Liver (tissue), 9 donors: ENCODE data around the gene HLA-F. TPM values are rescaled to one million over a fixed set of nuclear protein-coding genes. Genes with fewer than 3 reads are reported as not detected.

Source experiments
- DNase-seq: peaks from one replicate; pipeline ENCODE4 v3.0.0-alpha.2; 2017; ENCODE audit warnings: low spot score
- H3K27ac ChIP-seq, 2 donors: one replicate each; pipeline ENCODE4 v1.7.0; 2013; ENCODE audit warnings: inconsistent platforms in 2 of 2, low read length in 2 of 2, control low read depth in 1 of 2, low read depth in 1 of 2, mild to moderate bottlenecking in 1 of 2
- H3K27me3 ChIP-seq, 4 donors: one replicate each; pipeline versions ENCODE4 v1.6.1 to v1.7.0; 2013; ENCODE audit warnings: low read length in 3 of 4, inconsistent platforms in 1 of 4, mild to moderate bottlenecking in 1 of 4, moderate library complexity in 1 of 4; ENCODE audit not compliant: control insufficient read depth in 4 of 4, insufficient read depth in 4 of 4
- H3K36me3 ChIP-seq, 4 donors: one replicate each; pipeline versions ENCODE4 v1.6.1 to v1.7.0; 2013; ENCODE audit warnings: low read length in 3 of 4, mild to moderate bottlenecking in 3 of 4, low read depth in 1 of 4, moderate library complexity in 1 of 4; ENCODE audit not compliant: control insufficient read depth in 4 of 4, insufficient read depth in 3 of 4
- H3K4me1 ChIP-seq, 4 donors: one replicate each; pipeline versions ENCODE4 v1.6.1 to v1.7.0; 2013; ENCODE audit warnings: low read length in 3 of 4, mild to moderate bottlenecking in 3 of 4, moderate library complexity in 1 of 4; ENCODE audit not compliant: control insufficient read depth in 4 of 4, insufficient read depth in 4 of 4
- H3K4me3 ChIP-seq, 3 donors: one replicate each; pipeline versions ENCODE4 v1.6.1 to v1.7.0; 2013; ENCODE audit warnings: low read length in 3 of 3, control low read depth in 1 of 3, low read depth in 1 of 3, mild to moderate bottlenecking in 1 of 3
- H3K9ac ChIP-seq, 2 donors: one replicate each; pipeline ENCODE4 v1.7.0; 2013; ENCODE audit warnings: low read length in 2 of 2, mild to moderate bottlenecking in 2 of 2, moderate library complexity in 2 of 2, control low read depth in 1 of 2, low read depth in 1 of 2
- H3K9me3 ChIP-seq, 4 donors: one replicate each; pipeline versions ENCODE4 v1.6.1 to v1.7.0; 2013; ENCODE audit warnings: low read length in 3 of 4; ENCODE audit not compliant: control insufficient read depth in 4 of 4
- EGR1 ChIP-seq, 2 donors: IDR thresholded peaks; 2 replicates each; pipeline ENCODE4 v1.6.1; 2016 to 2018; ENCODE audit warnings: antibody characterized with exemption in 2 of 2, low read depth in 2 of 2
- FOXA1 ChIP-seq: IDR thresholded peaks from 2 replicates; pipeline ENCODE4 v1.6.1; 2016; ENCODE audit warnings: antibody characterized with exemption
- FOXA2 ChIP-seq: IDR thresholded peaks from 2 replicates; pipeline ENCODE4 v1.6.1; 2016; ENCODE audit warnings: antibody characterized with exemption
- GABPA ChIP-seq, 2 donors: IDR thresholded peaks in 1 of 2; conservative IDR thresholded peaks in 1 of 2; 2 replicates each; pipeline ENCODE4 v1.6.1; 2016; ENCODE audit warnings: antibody characterized with exemption in 2 of 2, mild to moderate bottlenecking in 1 of 2, moderate library complexity in 1 of 2
- HNF4A ChIP-seq, 2 donors: conservative IDR thresholded peaks; 2 replicates each; pipeline ENCODE4 v1.6.1; 2016; ENCODE audit warnings: antibody characterized with exemption in 2 of 2, mild to moderate bottlenecking in 2 of 2
- JUND ChIP-seq, 2 donors: IDR thresholded peaks; 2 replicates each; pipeline ENCODE4 v1.6.1; 2016; ENCODE audit warnings: antibody characterized with exemption in 2 of 2
- NR2F2 ChIP-seq: IDR thresholded peaks from 2 replicates; pipeline ENCODE4 v1.6.1; 2016; ENCODE audit warnings: antibody characterized with exemption
- RAD21 ChIP-seq, 2 donors: IDR thresholded peaks; 2 replicates each; pipeline ENCODE4 v1.6.1; 2016; ENCODE audit warnings: antibody characterized with exemption in 2 of 2, mild to moderate bottlenecking in 2 of 2
- RXRA ChIP-seq, 2 donors: IDR thresholded peaks; 2 replicates each; pipeline ENCODE4 v1.6.1; 2017 to 2018; ENCODE audit warnings: antibody characterized with exemption in 2 of 2, mild to moderate bottlenecking in 1 of 2
- SP1 ChIP-seq: IDR thresholded peaks from 2 replicates; pipeline ENCODE4 v1.6.1; 2018; ENCODE audit warnings: antibody characterized with exemption, mild to moderate bottlenecking
- TAF1 ChIP-seq: conservative IDR thresholded peaks from 2 replicates; pipeline ENCODE4 v1.6.1; 2016; ENCODE audit warnings: antibody characterized with exemption, mild to moderate bottlenecking
- YY1 ChIP-seq: IDR thresholded peaks from 2 replicates; pipeline ENCODE4 v1.6.1; 2016; ENCODE audit warnings: antibody characterized with exemption, mild to moderate bottlenecking
- WGBS: extraction: QIAGEN DNeasy Blood & Tissue Kit; methylation state at CpG from one replicate; pipeline ENCODE4 v1.1.7; 2013; 5-methylcytosine and 5-hydroxymethylcytosine counted together
- polyA plus RNA-seq, 2 donors: library from polyadenylated mRNA; stranded (reverse) in 1 of 2; unstranded in 1 of 2; fragments of 200-250 nt in 1 of 2; fragments of >200 nt in 1 of 2; fragmentation: Nextera tagmentation in 1 of 2; extraction: Ambion mirVana in 1 of 2; gene quantifications; one replicate each; pipeline versions ENCODE4 v1.2.1 to v1.2.3, GENCODE V29; 2013 to 2015
- total RNA-seq, 2 donors: library from RNA; depleted of rRNA; stranded (reverse); fragments of >200 nt; gene quantifications; one replicate each; pipeline ENCODE4 v1.2.3, GENCODE V29; 2014
- TF ChIP-seq, protein P1 (sequence below): IDR thresholded peaks from 2 replicates; pipeline ENCODE4 v1.6.1; 2016; ENCODE audit warnings: antibody characterized with exemption, mild to moderate bottlenecking
- TF ChIP-seq, protein P2 (sequence below): fragments of 150-350 bp; IDR thresholded peaks from 2 replicates; pipeline ENCODE4 v1.5.1; 2017; ENCODE audit warnings: improper control_type of control experiment, low read depth, low read length; ENCODE audit not compliant: missing input control
- TF ChIP-seq, protein P3 (sequence below): IDR thresholded peaks from 2 replicates; pipeline ENCODE4 v1.6.1; 2016; ENCODE audit warnings: antibody characterized with exemption
- TF ChIP-seq, protein P4 (sequence below): IDR thresholded peaks from 2 replicates; pipeline ENCODE4 v1.6.1; 2016; ENCODE audit warnings: antibody characterized with exemption
- TF ChIP-seq, protein P5 (sequence below): IDR thresholded peaks from 2 replicates; pipeline ENCODE4 v1.6.1; 2016; ENCODE audit warnings: antibody characterized with exemption
- donor health status: healthy.
- donor health status: healthy.
- donor health status: healthy.
- donor health status: healthy.
- donor health status: healthy.

HLA-F gene
- total and polyA plus RNA-seq, 4 donors = 12.1 to 53.0 (median 31.8) TPM

DNA sequence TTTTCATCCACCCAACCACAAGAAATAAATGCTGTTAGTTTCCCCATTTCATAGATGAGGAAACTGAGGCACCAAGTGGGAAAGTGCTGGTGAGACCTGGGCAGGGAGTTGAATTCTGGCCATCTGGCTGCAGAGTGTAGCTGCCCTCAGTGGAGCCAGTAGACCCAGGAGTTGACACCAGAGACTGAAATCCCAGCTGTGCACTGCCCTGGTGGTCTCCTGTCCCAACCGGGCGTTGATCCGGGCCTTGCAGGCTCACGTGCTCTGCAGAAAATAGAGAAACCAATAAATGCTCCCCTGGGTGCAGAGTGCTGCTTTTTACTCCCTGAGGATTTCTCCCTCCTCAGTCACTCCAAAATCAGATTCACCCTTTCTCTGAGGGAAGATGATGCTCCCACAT, 18.4 kb downstream of the HLA-F start:
- Histone ChIP-seq H3K9me3 (no peaks in the 10 kb centered on the region), H3K9ac (no peak overlapping the region), H3K4me3 (no peak overlapping the region), H3K27me3 (no peaks in the 10 kb centered on the region), H3K27ac (no peak overlapping the region), H3K36me3 (peaks cover 0 to 5% (median 1%) of the 10 kb centered on the region in 4 donors), H3K4me1 (no peaks in the 10 kb centered on the region)
- no peak for TF ChIP-seq SP1
- TF ChIP-seq FOXA2 = no peak
- TF ChIP-seq, protein P1, sequence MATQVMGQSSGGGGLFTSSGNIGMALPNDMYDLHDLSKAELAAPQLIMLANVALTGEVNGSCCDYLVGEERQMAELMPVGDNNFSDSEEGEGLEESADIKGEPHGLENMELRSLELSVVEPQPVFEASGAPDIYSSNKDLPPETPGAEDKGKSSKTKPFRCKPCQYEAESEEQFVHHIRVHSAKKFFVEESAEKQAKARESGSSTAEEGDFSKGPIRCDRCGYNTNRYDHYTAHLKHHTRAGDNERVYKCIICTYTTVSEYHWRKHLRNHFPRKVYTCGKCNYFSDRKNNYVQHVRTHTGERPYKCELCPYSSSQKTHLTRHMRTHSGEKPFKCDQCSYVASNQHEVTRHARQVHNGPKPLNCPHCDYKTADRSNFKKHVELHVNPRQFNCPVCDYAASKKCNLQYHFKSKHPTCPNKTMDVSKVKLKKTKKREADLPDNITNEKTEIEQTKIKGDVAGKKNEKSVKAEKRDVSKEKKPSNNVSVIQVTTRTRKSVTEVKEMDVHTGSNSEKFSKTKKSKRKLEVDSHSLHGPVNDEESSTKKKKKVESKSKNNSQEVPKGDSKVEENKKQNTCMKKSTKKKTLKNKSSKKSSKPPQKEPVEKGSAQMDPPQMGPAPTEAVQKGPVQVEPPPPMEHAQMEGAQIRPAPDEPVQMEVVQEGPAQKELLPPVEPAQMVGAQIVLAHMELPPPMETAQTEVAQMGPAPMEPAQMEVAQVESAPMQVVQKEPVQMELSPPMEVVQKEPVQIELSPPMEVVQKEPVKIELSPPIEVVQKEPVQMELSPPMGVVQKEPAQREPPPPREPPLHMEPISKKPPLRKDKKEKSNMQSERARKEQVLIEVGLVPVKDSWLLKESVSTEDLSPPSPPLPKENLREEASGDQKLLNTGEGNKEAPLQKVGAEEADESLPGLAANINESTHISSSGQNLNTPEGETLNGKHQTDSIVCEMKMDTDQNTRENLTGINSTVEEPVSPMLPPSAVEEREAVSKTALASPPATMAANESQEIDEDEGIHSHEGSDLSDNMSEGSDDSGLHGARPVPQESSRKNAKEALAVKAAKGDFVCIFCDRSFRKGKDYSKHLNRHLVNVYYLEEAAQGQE = no peak
- no peak for TF ChIP-seq YY1
- no peak for TF ChIP-seq RAD21 (IDR thresholded peaks at IDR 0.05)
- TF ChIP-seq JUND (IDR thresholded peaks at IDR 0.05) = no peak
- TF ChIP-seq, protein P2, sequence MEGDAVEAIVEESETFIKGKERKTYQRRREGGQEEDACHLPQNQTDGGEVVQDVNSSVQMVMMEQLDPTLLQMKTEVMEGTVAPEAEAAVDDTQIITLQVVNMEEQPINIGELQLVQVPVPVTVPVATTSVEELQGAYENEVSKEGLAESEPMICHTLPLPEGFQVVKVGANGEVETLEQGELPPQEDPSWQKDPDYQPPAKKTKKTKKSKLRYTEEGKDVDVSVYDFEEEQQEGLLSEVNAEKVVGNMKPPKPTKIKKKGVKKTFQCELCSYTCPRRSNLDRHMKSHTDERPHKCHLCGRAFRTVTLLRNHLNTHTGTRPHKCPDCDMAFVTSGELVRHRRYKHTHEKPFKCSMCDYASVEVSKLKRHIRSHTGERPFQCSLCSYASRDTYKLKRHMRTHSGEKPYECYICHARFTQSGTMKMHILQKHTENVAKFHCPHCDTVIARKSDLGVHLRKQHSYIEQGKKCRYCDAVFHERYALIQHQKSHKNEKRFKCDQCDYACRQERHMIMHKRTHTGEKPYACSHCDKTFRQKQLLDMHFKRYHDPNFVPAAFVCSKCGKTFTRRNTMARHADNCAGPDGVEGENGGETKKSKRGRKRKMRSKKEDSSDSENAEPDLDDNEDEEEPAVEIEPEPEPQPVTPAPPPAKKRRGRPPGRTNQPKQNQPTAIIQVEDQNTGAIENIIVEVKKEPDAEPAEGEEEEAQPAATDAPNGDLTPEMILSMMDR = no peak
- no peak for TF ChIP-seq EGR1 (IDR thresholded peaks at IDR 0.05; ENCODE audit: low read depth in 2 of 2)
- no peak for TF ChIP-seq RXRA (IDR thresholded peaks at IDR 0.05)
- TF ChIP-seq, protein P3, sequence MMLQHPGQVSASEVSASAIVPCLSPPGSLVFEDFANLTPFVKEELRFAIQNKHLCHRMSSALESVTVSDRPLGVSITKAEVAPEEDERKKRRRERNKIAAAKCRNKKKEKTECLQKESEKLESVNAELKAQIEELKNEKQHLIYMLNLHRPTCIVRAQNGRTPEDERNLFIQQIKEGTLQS = no peak
- TF ChIP-seq HNF4A (conservative IDR thresholded peaks at IDR 0.05) = no peak
- no peak for TF ChIP-seq NR2F2
- TF ChIP-seq, protein P4, sequence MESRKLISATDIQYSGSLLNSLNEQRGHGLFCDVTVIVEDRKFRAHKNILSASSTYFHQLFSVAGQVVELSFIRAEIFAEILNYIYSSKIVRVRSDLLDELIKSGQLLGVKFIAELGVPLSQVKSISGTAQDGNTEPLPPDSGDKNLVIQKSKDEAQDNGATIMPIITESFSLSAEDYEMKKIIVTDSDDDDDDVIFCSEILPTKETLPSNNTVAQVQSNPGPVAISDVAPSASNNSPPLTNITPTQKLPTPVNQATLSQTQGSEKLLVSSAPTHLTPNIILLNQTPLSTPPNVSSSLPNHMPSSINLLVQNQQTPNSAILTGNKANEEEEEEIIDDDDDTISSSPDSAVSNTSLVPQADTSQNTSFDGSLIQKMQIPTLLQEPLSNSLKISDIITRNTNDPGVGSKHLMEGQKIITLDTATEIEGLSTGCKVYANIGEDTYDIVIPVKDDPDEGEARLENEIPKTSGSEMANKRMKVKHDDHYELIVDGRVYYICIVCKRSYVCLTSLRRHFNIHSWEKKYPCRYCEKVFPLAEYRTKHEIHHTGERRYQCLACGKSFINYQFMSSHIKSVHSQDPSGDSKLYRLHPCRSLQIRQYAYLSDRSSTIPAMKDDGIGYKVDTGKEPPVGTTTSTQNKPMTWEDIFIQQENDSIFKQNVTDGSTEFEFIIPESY = no peak
- TF ChIP-seq FOXA1 = no peak
- no peak for TF ChIP-seq GABPA (IDR thresholded peaks at IDR 0.05 in 1 of 2, conservative IDR thresholded peaks at IDR 0.05 in 1 of 2)
- TF ChIP-seq TAF1 = no peak
- TF ChIP-seq, protein P5, sequence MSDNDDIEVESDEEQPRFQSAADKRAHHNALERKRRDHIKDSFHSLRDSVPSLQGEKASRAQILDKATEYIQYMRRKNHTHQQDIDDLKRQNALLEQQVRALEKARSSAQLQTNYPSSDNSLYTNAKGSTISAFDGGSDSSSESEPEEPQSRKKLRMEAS = no peak
- DNase-seq = no peak
- 96% methylated on average over 4 of the region's 4 CpGs for WGBS

DNA sequence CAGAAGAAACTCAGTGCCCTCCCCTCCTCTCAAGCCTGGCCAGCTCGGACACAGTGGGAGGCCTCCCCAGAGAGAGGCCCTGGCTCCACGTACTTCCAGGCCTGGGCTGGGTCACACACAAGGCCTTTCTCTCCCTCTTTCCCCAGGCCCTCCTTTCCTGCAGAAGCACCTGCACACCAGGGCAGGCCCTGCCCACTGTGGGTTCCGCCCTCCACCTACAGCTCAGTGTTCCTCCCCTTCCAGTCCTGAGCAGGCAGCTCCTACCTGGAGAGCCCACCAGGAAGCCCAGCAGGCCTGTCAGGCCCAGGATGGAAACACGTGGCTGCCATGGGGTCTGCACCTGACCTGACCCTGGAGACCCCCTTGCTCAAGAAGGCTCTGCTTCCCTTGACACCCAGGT, 18.9 kb downstream of the HLA-F start:
- WGBS = 86% methylated on average over 4 of the region's 4 CpGs
- Histone ChIP-seq H3K27me3 (no peaks in the 10 kb centered on the region), H3K27ac (no peak overlapping the region), H3K4me1 (no peaks in the 10 kb centered on the region), H3K9me3 (no peaks in the 10 kb centered on the region), H3K9ac (no peak overlapping the region), H3K4me3 (no peak overlapping the region), H3K36me3 (peaks cover 0 to 5% (median 1%) of the 10 kb centered on the region in 4 donors)
- DNase-seq = no peak
- TF ChIP-seq SP1 = no peak
- no peak for TF ChIP-seq YY1
- TF ChIP-seq, protein P4 = no peak
- no peak for TF ChIP-seq HNF4A (conservative IDR thresholded peaks at IDR 0.05)
- TF ChIP-seq, protein P1 = no peak
- TF ChIP-seq, protein P5 = no peak
- TF ChIP-seq FOXA1 = no peak
- TF ChIP-seq FOXA2 = no peak
- no peak for TF ChIP-seq RXRA (IDR thresholded peaks at IDR 0.05)
- TF ChIP-seq RAD21 (IDR thresholded peaks at IDR 0.05) = no peak
- no peak for TF ChIP-seq EGR1 (IDR thresholded peaks at IDR 0.05; ENCODE audit: low read depth in 2 of 2)
